ENCODE results near the gene CACHD1. TPM values are rescaled to one million over a fixed set of nuclear protein-coding genes. Genes with fewer than 3 reads are reported as not detected.

The CACHD1 gene
- total and polyA plus RNA-seq, 2 of the 4 experiments (the other 2 are of a cell fraction) = 2.9 to 5.9 TPM

DNA sequence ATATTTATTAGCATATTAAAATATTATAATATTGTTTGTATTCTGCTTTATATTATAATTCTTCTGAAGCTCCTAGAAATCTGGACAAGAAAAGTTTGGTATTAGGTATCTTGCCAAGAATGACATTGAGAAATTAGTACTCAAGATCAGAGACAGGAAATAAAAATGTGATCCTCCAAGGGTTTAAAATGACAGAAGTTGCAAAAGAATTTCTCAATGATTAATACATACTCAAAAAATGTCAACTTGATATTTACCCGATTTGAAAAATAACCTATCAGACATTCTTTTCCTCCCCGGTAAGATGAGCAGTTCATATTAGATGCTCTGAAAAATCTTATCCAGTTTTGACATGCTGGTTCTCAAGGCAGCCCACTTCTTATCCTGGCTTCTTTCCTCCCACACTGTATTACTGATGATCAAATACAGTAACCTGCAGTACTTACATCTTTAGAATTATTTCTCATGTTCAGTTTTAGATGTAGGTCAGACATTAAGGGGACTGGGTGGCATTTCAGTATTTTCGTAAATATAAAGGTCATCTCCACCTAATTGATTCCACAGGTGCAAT lies 55.3 kb downstream of the CACHD1 start:
- Histone ChIP-seq H3K36me3 (ENCODE audit: control insufficient read depth, insufficient read depth, low read length) (no peaks in the 10 kb centered on the region), H2BK20ac (ENCODE audit: low read depth, low read length) (no peak overlapping the region), H3K23ac (ENCODE audit: low read depth, low read length) (no peak overlapping the region), H3K56ac (ENCODE audit: extremely low read depth, insufficient read depth, low read length) (no peak overlapping the region), H4K91ac (ENCODE audit: insufficient read depth, low read depth, low read length) (no peak overlapping the region), H4K20me1 (ENCODE audit: insufficient read depth, low read length) (no peaks in the 10 kb centered on the region), H3K27ac (ENCODE audit: insufficient read depth, low read length) (no peak overlapping the region), H3K9me1 (ENCODE audit: insufficient read depth, low read length) (peaks cover 3% of the 10 kb centered on the region; the same call in 1 of the 2 replicates), H3K18ac (ENCODE audit: low read depth, low read length) (no peak overlapping the region), H2BK120ac (ENCODE audit: low read depth, low read length) (no peak overlapping the region), H3K4ac (ENCODE audit: low read depth, low read length) (no peak overlapping the region), H3K9ac (ENCODE audit: low read depth, low read length) (no peak overlapping the region), H3K4me1 (ENCODE audit: control insufficient read depth, insufficient read depth, low read length) (0 out of 2 replicates have a peak, but pooled peaks cover 4% of the 10 kb centered on the region), H3K14ac (replicated peaks; ENCODE audit: low read depth, low read length) (no peak overlapping the region), H2BK5ac (ENCODE audit: low read depth, low read length, poor library complexity, severe bottlenecking) (no peak overlapping the region), H2AK5ac (ENCODE audit: low read depth, low read length) (no peak overlapping the region), H3K4me2 (ENCODE audit: low read depth, low read length) (no peak overlapping the region), H3K79me1 (ENCODE audit: low read depth in 1 of 2, low read length in 2 of 2) (peaks cover 0 to 2% of the 10 kb centered on the region in 2 experiments; a peak in 1 of 4 replicates), H2AFZ (replicated peaks; ENCODE audit: low read length, poor library complexity) (no peak overlapping the region), H4K8ac (ENCODE audit: low read depth in 2 of 2, low read length in 2 of 2) (no peak overlapping the region), H3K9me3 (ENCODE audit: control insufficient read depth, insufficient read depth, low read length) (no peaks in the 10 kb centered on the region), H2AK9ac (replicated peaks; ENCODE audit: low read depth, low read length, poor library complexity) (no peak overlapping the region), H3K4me3 (ENCODE audit: insufficient read depth, low read depth, low read length) (no peak overlapping the region), H2BK15ac (ENCODE audit: low read depth, low read length) (no peak overlapping the region), H3K27me3 (ENCODE audit: control insufficient read depth, insufficient read depth, low read length) (no peaks in the 10 kb centered on the region), H4K5ac (ENCODE audit: low read depth, low read length) (no peak overlapping the region)
- no peak for DNase-seq
- in situ Hi-C loops (cut with MboI; ENCODE audit: low sequenced_read_pairs) (no loop called here), intact Hi-C loops (cut with micrococcal nuclease) (no loop called here), dilution Hi-C loops (cut with HindIII; ENCODE audit: low sequenced_read_pairs, unreplicated experiment) (no loop called here)
- ChIA-PET POLR2A (ENCODE audit: unreplicated experiment) (no interaction called here), CTCF (interaction anchor here (0.8 kb wide), 1 partner anchor 11 kb away, joined by 3 read pairs; no protein-coding TSS in a partner anchor)
- ATAC-seq (ENCODE audit: low read depth) = no peak
- 86% methylated on average over 2 of the region's 3 CpGs; no CpG with 5 or more reads in 1 of the 2 experiments for WGBS, 2 experiments (ENCODE audit: extremely low coverage in 2 of 2, insufficient read length in 1 of 2)
- no peak for TF ChIP-seq CEBPB (IDR thresholded peaks at IDR 0.05; ENCODE audit: low read depth, low read length)
- TF ChIP-seq RCOR1 (IDR thresholded peaks at IDR 0.05; ENCODE audit: insufficient replicate concordance, low read length) = no peak
- TF ChIP-seq SMC3 (IDR thresholded peaks at IDR 0.05; ENCODE audit: low read depth, low read length) = no peak
- TF ChIP-seq MXI1 (IDR thresholded peaks at IDR 0.05; ENCODE audit: borderline replicate concordance, low read depth, low read length) = no peak
- TF ChIP-seq, protein P1, sequence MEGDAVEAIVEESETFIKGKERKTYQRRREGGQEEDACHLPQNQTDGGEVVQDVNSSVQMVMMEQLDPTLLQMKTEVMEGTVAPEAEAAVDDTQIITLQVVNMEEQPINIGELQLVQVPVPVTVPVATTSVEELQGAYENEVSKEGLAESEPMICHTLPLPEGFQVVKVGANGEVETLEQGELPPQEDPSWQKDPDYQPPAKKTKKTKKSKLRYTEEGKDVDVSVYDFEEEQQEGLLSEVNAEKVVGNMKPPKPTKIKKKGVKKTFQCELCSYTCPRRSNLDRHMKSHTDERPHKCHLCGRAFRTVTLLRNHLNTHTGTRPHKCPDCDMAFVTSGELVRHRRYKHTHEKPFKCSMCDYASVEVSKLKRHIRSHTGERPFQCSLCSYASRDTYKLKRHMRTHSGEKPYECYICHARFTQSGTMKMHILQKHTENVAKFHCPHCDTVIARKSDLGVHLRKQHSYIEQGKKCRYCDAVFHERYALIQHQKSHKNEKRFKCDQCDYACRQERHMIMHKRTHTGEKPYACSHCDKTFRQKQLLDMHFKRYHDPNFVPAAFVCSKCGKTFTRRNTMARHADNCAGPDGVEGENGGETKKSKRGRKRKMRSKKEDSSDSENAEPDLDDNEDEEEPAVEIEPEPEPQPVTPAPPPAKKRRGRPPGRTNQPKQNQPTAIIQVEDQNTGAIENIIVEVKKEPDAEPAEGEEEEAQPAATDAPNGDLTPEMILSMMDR (conservative IDR thresholded peaks at IDR 0.05; ENCODE audit: low read depth, low read length) = no peak
- TF ChIP-seq MAZ (IDR thresholded peaks at IDR 0.05; ENCODE audit: borderline replicate concordance, low read depth, low read length) = no peak
- no peak for TF ChIP-seq BHLHE40 (IDR thresholded peaks at IDR 0.05; ENCODE audit: low read depth, low read length)
- no TSS peak for BruUV-seq (replicated peaks)
